Measurements from ENCODE around the gene BCAS3. TPM values are rescaled to one million over a fixed set of nuclear protein-coding genes. Genes with fewer than 3 reads are reported as not detected.

The BCAS3 gene
- total RNA-seq, 1 donor from 2014 or later, result 19.0 TPM

GRCh38 chr17:61400717-61401388, 723.2 kb downstream of the BCAS3 start:
- intact Hi-C loops (cut with micrococcal nuclease), result no loop called here

GRCh38 chr17:61401389-61402072, 723.9 kb downstream of the BCAS3 start:
- intact Hi-C loops (cut with micrococcal nuclease), result loop anchor here (2.0 kb wide), 1 partner anchor 51 kb away; the partner anchor contains the start of gene TBX4

GRCh38 chr17:61402073-61402541, 724.5 kb downstream of the BCAS3 start:
- intact Hi-C loops (cut with micrococcal nuclease), result loop anchor here (2.0 kb wide), 1 partner anchor 51 kb away; the partner anchor contains the start of gene TBX4

- intact Hi-C loops (cut with micrococcal nuclease), result loop anchor here (2.0 kb wide), 1 partner anchor 50 kb away; the partner anchor contains the start of gene TBX4
These were observed 725.5 kb downstream of the BCAS3 start for GRCh38 chr17:61402978-61403800.

GRCh38 chr17:61403801-61404662, 726.4 kb downstream of the BCAS3 start:
- intact Hi-C loops (cut with micrococcal nuclease), result loop anchor here (2.0 kb wide), 1 partner anchor 49 kb away; the partner anchor contains the start of gene TBX4

- intact Hi-C loops (cut with micrococcal nuclease), result no loop called here
These were observed 726.9 kb downstream of the BCAS3 start for GRCh38 chr17:61404663-61404912.

- intact Hi-C loops (cut with micrococcal nuclease), result no loop called here
These were observed 727.4 kb downstream of the BCAS3 start for GRCh38 chr17:61404913-61405685.

- intact Hi-C loops (cut with micrococcal nuclease), result no loop called here
These were observed 728.3 kb downstream of the BCAS3 start for GRCh38 chr17:61405686-61406536.

GRCh38 chr17:61406537-61406845, 728.8 kb downstream of the BCAS3 start:
- intact Hi-C loops (cut with micrococcal nuclease), result no loop called here

GRCh38 chr17:61406971-61407911, 729.6 kb downstream of the BCAS3 start:
- intact Hi-C loops (cut with micrococcal nuclease), result no loop called here

- intact Hi-C loops (cut with micrococcal nuclease), result no loop called here
These were observed 730.7 kb downstream of the BCAS3 start for GRCh38 chr17:61408151-61409041.

- intact Hi-C loops (cut with micrococcal nuclease), result loop anchor here (2.0 to 10.0 kb wide), 2 partner anchors 43 to 515 kb away; partner anchors contain the start of genes INTS2 and TBX4
These were observed 731.9 kb downstream of the BCAS3 start for GRCh38 chr17:61409301-61410112.

GRCh38 chr17:61410141-61411010, 732.7 kb downstream of the BCAS3 start:
- intact Hi-C loops (cut with micrococcal nuclease), result loop anchor here (2.0 to 10.0 kb wide), 2 partner anchors 42 to 514 kb away; partner anchors contain the start of genes INTS2 and TBX4

GRCh38 chr17:61411011-61411260, 733.3 kb downstream of the BCAS3 start:
- intact Hi-C loops (cut with micrococcal nuclease), result loop anchor here (2.0 to 10.0 kb wide), 2 partner anchors 42 to 514 kb away; partner anchors contain the start of genes INTS2 and TBX4

Data from T-helper 1 cell treated with Interleukin-12 subunit alpha and Interleukin-12 subunit beta and Interleukin-4 antibody, amounts not matched to agents 30 ng/mL and 1 ng/mL, for 36 hours (primary cell).